NCI-H1694 treated with DMSO at 0.1 percent for 48 hours (cell line): Measurements from ENCODE around the gene SCCPDH.
A peak's percentile ranks its signal among the peaks of the same experiment; 100 is the strongest.

Experiments
- DNase-seq: peaks from one replicate; lab custom pipeline; 2025; lab: John Stamatoyannopoulos, UW

The SCCPDH gene

DNA sequence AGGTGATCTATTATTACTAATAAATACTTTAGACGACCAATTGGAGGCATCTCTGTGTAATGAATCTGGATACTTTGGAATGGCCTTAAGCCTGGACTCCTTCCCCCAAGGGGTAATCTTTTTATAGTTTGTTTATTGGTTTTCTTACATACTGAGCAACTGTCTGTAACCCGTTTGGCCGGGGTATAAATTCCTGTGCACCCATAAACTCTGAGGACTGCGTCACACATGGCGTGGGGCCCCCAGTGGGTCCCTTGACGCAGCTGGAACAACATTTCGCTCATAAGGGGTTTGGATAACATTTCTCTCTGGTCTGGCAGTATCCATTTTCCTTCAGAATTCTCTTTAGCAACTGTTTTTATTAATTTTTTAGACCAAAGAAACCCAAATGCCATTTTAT lies 26.5 kb downstream of the SCCPDH start:
- no peak for DNase-seq

- DNase-seq, result peak; percentile 39
Measured at GRCh38 chr1:246753670-246754535, 29.7 kb downstream of the SCCPDH start.

DNA sequence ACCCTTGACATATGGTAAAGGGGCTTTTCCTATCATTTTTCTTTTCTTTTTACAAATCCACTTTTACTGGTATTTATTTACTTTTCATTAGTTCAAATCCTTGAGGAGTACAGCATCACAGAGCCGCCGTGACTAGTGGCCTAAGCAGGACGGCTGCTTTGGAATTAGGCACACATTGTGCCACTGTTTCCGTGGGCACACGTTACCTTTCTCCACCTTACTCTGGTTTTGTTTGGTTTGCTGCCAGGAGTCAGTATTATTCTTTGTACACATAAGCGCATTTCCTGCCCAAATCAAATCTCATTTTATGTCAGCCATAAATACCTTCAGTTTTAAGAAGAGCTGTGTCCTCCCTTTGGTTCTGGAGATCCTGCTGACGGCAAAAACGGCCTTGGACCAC lies 31.2 kb downstream of the SCCPDH start:
- no peak for DNase-seq

GRCh38 chr1:246760422-246761347 lies 36.5 kb downstream of the SCCPDH start:
- no peak for DNase-seq

- no peak for DNase-seq
Measured at GRCh38 chr1:246761396-246761795, 37.2 kb downstream of the SCCPDH start.

GRCh38 chr1:246765521-246765920 lies 41.3 kb downstream of the SCCPDH start:
- no peak for DNase-seq

DNA sequence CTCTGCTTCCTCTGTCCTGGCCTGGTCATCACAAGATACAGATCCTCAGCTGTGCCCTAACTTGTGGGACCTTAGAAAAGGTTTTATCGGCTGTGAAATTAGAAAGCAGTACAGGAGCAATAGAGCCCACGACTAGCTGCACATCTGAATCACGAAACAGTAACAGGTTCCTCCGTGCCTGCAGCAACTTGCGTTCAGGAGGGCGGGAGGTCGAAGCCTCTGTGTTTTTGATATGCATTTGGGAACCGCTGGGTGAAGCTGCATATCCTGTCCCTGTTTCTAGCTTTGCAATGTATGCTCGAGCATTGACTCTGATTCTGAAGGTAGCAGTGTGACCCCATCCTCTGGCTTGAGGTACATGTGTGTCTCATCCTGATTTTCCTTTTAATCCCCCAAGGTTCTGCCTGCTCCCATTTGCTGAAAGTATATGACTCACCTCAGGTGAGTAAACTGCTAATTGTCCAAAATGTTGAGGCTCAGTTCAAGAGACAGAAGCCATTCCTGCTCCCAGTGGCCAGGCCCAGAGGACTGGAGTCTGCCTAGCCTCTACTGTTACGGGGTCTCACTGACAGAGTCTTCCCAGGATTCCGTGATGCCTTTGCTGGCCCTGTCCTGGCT lies 44.3 kb downstream of the SCCPDH start:
- DNase-seq, result no peak

GRCh38 chr1:246769306-246769705 lies 45.1 kb downstream of the SCCPDH start:
- no peak for DNase-seq

DNA sequence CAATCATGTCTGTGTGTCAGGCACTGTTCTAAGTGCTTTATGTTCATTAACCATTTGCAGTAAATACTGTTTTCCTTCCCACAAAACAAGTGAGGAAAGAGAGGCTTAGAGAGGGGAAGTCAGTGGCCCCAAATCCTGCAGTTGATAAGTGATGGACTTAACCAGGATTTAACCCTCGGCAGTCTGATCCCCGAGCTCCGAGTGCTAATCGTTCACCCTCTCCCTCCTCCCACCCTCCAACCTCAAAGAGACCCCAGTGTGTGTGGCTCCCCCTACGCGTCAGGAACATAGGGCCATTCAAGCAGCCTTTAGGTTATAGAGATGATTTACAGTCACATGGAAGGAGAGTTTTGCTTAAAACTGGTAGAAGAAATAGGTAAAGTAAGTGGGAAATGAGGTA lies 47.2 kb downstream of the SCCPDH start:
- no peak for DNase-seq

- DNase-seq, result no peak
Measured at GRCh38 chr1:246772686-246773085, 48.5 kb downstream of the SCCPDH start.

GRCh38 chr1:246773213-246773641 lies 49.0 kb downstream of the SCCPDH start:
- no peak for DNase-seq

GRCh38 chr1:246775531-246776385 lies 51.5 kb downstream of the SCCPDH start:
- DNase-seq, result no peak

DNA sequence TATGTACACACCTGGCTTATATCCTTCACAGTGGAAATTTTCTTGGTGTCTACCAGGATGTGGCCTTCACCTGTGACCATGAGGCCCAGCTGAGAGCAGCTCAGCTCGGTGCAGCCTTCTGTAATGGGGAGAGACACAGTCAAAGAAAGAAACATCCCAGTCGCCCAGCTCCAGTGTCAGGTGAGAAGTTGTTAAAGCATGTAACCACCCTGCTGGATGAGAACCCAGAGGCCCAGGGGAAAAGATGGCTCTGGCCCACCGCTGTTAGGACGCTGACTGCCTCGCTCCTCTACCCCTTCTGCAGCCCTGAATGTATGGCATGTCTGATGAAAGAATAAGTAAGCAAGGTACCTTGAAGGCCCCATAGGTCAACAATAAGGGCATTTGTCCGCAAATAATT lies 52.7 kb downstream of the SCCPDH start:
- no peak for DNase-seq

DNA sequence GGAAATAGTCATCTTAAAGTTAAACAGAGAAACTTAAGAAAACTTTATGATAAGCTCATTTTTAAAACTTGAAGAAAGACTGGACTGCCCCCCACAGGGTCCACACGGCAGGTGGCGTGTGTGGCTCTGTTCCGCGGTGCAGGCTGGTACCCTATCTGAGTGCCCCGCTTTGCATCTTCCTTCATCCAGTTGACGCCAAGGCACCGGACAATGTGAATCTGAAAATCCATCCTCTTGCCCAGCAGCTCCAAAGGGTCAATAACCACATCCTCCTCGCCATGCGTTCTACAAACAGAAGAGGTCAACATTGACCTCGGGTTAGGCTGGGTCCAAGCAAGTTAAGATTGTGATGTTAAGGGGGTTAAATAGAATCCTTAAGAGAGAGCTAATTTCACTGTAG lies 54.5 kb downstream of the SCCPDH start:
- no peak for DNase-seq

DNA sequence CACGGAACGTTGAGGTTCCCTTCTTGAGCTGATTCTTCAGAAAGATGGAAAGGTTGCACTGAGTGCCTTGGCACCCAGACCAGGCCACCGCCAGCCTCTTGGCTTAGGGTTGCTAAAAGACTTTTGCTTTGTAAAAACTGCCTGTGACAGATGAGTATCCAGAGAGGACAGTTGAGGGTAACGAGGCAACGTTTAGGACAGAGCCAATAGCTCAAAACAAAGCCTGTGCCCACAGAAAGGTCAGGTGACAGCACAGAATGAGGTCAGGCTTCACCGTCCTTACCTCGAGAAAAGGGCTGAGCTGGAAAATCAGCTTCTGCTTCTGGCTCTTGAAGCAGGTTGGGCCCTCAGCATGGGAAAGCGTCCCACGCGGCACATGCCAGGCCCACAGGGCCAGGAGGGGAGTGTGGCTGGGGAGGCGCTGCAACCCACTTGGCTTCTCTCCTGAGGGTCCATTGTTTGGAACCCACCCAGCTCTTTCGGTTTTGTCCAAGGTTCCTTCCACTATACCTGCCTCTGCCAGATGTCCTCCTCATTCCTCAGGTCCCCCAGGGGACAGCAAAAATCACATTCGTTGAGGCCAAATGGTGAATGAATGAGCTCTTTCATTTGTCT lies 55.5 kb downstream of the SCCPDH start:
- DNase-seq, result no peak

DNA sequence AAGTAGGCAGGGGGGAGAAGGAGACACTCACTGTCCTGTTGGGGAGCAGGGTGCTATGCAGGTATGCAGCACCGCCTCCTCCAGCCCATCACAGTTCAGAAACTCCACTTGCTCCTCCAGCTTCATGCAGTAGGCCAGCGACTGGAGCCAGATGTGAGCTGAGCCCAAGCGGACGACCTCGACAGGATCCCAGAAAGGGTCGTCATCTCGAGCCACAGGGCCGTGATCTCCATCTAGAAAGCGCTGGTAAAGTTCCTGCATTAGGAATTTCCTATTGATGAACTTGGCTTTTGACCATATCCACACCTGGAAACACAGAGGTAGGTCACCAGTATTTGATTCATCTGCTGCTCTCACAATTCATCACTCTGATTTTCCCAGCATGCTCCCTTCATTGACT lies 56.1 kb downstream of the SCCPDH start:
- DNase-seq, result no peak

DNA sequence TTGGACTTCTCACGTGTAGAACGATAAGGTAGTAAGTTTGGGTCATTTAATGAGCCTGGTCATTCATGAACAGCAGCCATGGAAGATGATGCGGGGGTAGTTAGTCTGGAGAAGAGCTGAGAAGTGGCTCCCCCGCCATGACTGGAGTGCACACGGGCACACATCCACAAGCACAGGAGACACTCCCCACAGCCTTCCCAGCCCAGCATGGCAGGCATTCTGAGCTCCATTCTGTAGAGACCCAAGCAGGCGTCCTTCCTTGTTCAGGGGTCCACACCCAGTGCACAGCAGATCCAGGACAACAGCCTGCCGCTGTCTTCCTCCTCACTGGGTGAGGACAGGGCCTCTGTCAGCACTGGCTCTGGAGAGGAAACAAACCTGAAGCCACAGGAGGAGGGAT lies 57.0 kb downstream of the SCCPDH start:
- no peak for DNase-seq

- DNase-seq, result peak; percentile 90
Measured at GRCh38 chr1:246782120-246782900, 58.1 kb downstream of the SCCPDH start.

DNA sequence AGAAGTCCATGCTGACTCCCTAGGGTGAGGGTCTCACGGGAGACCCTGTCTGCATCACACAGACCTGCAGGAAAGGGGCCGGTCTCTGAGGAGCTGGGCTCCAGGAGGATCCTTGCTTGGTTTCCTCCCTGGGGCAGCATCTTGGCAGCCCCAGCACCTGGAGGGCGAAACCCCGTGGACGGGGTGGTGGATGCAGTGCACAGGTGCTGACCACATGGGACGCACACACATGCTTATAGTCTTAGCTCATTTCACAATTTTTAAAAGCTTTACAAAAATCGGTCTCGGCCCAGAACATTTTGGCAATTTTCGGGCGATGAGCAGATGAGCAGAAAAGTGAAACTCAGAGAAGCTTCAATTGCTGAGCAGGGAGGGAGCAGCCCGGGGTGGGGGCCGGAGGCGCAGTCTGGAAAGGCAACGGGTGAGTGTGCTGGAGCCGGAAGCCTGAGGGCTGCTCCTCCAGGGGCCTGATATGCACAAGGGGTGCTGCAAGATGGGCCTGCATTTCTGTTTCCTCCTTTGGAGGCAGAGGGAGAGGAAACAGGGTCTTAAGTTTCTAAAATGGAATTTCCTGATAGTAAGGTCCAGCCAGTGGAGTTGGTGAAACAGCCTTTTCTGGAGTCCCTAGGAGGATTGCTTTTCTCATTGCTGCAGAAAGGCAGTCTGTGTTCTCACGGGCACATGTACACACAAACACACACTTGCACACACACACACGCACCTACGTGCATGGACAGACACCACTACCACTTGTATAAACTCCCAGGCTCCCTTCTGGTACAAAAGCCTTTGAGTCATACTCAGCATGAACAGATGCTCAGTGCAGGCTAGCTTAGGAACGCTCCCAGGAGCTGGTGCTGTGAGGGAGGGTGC lies 60.6 kb downstream of the SCCPDH start:
- peak; percentile 77 for DNase-seq
